NOMO-1 (cell line): ENCODE data around the gene PPP2CA.
"Not testable (repeated sequence)": the region's sequence is repeated elsewhere in the genome, so short reads cannot be mapped to it uniquely, and the experiment has no call there.

Source experiments
- DNase-seq, 2 experiments: peaks; one replicate each; lab custom pipeline; 2025; ENCODE audit not compliant: unreplicated experiment in 2 of 2; lab: John Stamatoyannopoulos, UW

The PPP2CA gene

DNA sequence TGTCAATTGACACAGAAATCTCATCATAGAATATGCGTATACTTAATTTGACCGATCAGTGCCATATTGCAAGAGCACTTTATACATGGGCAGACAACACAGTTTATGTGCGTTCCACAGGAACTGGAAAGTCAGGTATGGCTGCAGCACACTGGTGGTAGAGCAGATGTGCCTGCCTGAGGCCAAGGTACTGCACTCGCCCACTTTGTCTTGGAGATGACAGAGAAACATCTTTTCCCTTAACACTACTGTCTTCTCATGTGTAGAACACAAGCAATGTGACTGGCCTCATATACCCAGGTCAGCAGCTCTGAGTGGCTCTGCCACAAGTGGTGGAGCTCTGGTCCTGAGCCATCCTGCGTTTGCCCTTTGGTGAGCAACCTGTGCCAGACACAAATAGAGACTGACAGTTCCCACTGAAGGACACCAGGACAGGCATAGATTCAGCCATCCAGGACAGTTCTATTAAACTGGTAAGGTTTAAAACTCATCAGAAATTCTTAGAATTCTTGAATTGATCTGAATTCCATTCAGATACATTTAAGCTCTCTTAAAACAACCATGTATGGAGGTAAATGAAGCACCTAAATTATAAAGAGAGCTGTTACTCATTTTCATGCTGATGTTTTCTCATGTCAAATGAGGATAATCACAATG, 21.0 kb upstream of the PPP2CA start:
- no peak for DNase-seq

DNA sequence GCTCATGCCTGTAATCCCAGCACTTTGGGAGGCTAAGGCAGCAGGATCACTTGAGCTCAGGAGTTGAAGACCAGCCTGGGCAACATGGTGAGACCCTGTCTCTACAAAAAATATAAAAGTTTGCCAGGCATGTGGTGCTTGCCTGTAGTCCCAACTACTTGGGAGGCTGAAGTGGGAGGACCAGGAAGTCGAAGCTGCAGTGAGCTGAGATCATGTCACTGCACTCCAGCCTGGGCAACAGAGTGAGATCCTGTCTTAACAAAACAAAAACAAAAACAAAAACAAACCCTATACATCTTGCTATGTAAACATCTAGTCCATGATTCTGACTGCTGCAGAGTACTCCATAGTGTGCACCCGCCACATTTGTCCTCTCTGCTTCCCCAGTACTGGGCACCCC, 19.8 kb upstream of the PPP2CA start:
- no peak for DNase-seq

DNA sequence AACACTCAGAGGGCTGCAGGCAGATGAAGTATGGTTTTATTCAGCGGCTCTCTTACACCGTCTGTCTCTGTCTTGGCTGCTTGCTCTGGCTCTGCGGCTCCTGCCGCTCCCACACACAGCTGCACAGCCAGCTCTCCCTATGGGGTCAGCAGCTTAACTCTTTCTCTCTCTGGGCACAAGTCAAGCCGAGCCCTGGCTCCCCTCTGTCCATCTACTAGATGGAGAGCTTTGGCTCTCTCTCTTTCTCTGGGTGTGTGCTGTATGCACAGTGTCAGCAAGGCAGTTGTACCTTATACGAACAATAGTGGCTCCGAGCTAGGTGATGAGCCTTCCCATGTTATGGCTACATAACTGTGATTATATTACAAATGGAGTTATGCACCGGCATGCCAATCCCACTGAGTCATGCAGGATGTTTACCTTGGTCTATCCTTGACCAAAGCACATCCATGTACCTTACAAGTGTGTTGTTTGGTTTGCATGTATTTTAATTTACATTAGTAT, 19.3 kb upstream of the PPP2CA start:
- DNase-seq, result no peak

GRCh38 chr5:134242146-134242545, 16.3 kb upstream of the PPP2CA start:
- DNase-seq, result no peak

GRCh38 chr5:134240421-134240962, 14.6 kb upstream of the PPP2CA start:
- DNase-seq, result no peak

DNA sequence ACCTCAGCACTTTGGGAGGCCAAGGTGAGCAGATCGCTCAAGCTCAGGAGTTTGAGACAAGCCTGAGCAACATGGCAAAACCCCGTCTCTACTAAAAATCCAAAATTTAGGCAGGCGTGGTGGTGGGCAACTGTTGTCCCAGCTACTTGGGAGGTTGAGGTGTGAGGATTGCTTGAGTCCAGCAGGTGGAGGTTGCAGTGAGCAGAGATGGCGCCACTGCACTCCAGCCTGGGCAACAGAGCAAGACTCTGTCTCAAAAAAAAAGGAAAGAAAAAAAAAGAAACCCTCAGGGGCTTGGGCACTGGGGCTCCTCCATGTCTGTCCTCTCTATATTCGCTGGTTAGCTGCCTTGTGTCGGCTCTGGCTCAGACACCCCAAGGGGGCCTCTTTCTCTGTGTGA, 10.9 kb upstream of the PPP2CA start:
- no peak for DNase-seq

- DNase-seq, result no peak
Measured at GRCh38 chr5:134236318-134236717, 10.4 kb upstream of the PPP2CA start.

- DNase-seq, result no peak
Measured at GRCh38 chr5:134228624-134229023, 2.8 kb upstream of the PPP2CA start.

GRCh38 chr5:134227776-134228175, 1.9 kb upstream of the PPP2CA start:
- DNase-seq, result no peak

DNA sequence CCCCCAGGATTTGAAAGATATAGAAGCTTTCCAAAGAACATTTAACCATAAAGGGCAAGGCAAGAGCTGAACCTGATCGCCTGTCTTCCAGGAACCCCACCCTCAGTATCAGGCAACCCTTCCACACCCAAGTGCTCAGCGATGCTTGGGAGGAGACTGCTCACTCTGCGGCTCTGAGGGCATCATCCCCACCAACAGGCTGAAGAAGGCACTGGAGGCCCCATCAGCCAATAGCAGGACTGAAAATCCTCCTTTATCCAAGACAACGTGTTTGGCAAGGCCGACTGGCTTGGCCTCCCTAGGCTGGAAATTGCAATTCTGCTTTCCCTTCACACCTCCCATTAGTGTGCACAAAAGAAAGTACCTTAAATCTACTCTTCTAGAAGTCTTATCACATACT, 1.4 kb upstream of the PPP2CA start:
- no peak for DNase-seq

DNA sequence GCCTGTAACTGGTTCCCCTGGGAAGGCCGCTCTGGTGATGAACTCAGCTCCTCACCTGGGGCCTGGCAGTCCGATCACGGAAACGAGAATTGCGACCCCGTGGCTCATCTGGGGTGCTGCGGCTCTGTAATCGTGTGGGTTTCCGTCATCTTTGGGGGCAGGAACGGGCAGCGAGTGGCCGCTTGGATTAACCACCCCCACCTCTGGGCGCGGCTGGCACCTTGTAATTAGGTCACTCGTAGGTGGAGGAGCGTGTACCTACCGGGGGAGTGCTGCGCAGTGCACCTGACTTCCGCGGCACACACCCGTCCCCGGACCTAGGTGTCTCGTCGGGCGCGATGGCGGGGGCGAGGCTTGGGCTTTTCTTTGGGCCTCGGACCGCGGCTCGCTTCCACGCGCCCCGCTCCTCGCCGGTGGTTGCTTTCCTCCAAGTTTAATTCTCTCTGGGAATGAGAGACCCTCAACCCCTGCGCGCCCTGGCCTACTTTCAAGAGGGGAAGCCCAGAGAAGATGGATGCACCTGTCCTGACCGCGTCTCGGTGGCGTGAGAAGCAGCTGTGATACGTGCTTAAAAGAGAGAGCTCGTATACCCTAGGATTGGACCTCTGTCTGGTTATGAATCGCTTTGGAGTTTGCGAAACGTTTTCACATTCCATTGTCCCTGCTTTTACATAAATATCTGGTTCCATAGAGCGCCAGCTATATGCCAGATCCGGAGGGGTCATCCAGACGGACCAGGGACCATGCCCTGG, 744 bp upstream of the PPP2CA start:
- DNase-seq, result no peak

GRCh38 chr5:134224888-134225779, 739 bp downstream of the PPP2CA start:
- peak; percentile 50 for DNase-seq

DNA sequence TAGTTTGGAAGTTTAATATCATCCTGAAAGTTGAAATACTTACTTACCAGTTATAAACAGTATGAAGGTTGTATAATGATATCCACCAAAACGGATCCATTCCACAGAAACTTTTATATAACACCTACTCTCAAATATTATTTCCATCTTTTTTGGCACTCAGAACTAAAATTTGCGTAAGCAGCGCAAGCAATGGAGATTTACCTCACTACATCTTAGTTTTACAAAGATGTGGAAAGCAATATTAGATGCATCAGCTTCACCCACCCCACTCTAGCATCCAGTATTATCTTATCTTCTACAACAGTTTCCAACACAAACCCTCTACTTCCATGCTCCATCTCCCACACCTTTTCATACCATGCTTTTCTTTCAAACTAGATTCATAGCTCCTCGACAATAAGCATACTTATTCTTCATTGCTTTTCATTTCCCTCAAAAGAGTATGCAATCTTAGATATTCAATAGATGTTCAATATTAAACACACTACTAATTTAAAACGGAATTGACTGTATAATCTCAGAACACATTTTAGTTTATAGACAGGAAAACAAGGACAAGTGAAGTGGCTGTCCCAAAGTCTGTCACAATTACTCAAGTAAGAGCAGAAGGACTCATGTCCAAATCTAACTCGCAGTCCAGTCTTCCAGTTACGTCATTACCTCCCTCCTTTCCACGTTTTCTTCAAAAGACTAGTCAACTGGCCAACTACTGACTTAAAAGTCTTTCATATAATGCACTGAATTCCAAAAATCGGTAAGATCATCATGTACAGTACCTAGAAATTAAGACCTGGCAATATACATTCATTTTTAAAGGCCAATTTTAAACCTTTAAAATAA, 2.2 kb downstream of the PPP2CA start:
- no peak for DNase-seq

DNA sequence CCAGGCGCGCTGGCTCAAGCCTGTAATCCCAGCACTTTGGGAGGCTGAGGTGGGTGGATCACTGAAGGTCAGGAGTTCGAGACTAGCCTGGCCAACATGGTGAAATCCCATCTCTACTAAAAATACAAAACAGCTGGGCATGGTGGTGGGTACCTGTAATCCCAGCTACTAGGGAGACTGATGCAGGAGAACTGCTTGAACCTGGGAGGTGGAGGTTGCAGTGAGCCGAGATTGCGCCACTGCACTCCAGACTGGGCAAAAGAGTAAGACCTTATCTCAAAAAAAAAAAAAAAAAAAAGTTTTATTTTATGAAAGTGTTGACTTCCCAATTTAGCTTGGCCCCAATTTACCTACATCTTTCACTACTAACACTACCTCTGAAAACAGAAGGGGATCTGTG, 4.2 kb downstream of the PPP2CA start:
- DNase-seq, result not testable (repeated sequence)

DNA sequence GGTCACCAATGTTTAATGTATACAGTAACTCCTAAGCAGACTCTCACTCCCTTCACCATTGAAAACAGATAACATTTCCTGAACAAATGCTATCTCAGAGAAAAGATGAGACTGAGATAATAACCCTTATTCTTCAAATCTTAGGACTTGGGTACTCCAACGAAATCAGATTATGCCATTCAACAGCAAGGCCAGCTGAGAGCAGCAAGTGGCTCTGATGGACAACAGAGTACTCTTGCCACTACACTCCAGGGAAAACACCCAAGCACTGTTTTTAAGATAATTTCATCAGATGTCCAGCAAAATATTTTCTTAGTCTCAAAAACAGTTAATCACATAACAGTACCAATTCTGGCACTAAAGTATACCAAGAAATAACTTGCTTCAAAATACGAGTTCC, 10.1 kb downstream of the PPP2CA start:
- DNase-seq, result no peak

DNA sequence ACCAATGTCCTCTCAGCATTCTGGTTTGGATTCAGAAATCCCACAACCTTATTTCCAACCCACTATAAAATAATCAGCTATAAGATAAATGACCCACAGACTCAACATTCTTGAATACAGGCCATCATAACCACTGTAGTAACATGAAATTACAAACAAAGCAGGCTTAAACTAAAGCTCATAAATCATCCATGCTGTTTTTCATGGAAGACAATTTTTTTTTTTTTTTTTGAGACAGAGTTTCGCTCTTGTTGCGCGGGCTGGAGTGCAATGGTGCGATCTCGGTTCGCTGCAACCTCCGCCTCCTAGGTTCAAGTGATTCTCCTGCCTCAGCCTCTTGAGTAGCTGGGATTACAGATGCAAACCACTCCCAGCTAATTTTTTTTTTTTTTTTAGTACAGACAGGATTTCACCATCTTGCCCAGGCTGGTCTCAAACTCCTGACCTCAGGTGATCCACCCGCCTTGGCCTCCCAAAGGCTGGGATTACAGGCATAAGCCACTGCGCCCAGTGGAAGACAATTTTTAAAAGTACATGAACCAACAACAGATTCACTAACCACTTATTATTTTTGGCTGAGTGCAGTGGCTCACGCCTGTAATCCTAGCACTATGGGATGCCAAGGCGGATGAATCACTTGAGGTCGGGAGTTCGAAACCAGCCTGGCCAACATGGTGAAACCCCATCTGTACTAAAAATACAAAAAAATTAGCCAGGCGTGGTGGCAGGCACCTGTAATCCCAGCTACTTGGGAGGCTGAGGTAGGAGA, 14.4 kb downstream of the PPP2CA start:
- DNase-seq, result not testable (repeated sequence)

DNA sequence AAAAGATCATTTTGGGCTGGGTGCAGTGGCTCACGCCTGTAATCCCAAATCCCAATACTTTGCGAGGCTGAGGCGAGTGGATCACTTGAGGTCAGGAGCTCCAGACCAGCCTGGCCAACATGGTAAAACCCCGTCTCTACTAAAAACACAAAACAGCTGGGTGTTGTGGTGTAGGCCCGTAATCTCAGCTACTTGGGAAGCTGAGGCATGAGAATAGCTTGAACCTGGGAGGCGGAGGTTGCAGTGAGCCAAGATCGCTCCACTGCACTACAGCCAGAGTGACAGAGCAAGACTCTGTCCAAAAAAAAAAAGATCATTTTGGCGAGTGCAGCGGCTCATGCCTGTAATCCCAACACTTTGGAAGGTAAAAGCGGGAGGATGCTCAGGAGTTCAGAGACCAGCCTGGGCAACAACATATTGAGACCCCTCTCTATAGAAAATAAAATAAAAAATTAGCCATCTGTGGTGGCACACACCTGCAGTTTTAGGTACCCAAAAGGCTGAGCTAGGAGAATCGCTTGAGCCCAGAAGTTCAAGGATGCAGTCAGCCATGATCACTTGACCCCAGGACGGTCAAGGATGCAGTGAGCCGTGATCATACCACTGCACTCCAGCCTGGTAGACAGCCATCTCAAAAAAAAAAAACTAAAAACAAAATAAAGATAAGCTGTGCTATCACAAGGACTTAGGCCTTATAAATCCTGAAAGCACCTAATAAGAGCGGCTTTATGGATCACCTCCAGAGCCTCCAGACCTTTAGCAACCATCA, 16.2 kb downstream of the PPP2CA start:
- DNase-seq, result no peak

DNA sequence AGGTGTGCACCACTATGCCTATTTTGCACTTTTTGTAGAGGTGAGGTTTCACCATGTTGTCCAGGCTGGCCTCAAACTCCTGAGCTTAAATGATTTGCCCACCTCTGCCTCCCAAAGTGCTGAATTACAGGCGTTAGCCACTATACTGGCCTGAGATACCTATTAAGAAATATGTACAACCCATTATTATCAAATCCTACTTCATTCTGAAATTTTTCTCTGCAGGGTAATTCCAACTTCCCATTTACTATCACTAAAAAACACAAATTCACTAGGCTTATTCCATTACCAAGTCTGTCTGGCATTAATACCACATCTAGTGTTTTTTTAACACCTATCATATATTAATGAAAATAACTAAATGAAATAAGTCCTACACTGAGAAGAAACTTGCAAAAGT, 18.2 kb downstream of the PPP2CA start:
- DNase-seq, result no peak
